GM19328 (cell line): ENCODE results near the gene CTPS2.
"Not testable (repeated sequence)": the region's sequence is repeated elsewhere in the genome, so short reads cannot be mapped to it uniquely, and the experiment has no call there.

Experiments used
- ATAC-seq: cut with Tn5 transposase; IDR thresholded peaks from one replicate; pipeline ENCODE4 v1.9.1; 2021; ENCODE audit warnings: mild to moderate bottlenecking, moderate library complexity; ENCODE audit not compliant: unreplicated experiment

CTPS2 gene

GRCh38 chrX:16658284-16658683 lies 54.2 kb downstream of the CTPS2 start:
- no peak for ATAC-seq

DNA sequence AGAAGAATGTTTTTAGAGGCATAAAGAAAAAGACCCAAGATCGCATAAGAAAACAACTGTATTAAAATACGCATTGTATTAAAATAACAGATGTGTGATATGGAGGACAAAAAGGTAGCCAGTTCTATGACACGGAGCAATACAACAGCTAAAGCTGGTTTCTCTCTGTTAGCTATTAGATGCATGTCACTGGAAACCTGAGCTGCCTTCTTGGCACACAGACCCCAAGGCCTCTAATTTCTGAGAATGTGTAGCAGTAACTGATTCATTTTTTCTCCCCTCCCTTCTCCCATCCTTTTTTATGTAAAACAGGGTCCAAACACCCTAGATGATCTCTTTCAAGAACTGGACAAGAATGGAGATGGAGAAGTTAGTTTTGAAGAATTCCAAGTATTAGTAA lies 58.4 kb downstream of the CTPS2 start:
- no peak for ATAC-seq

- ATAC-seq = no peak
Observed at GRCh38 chrX:16653424-16653823, 59.0 kb downstream of the CTPS2 start.

DNA sequence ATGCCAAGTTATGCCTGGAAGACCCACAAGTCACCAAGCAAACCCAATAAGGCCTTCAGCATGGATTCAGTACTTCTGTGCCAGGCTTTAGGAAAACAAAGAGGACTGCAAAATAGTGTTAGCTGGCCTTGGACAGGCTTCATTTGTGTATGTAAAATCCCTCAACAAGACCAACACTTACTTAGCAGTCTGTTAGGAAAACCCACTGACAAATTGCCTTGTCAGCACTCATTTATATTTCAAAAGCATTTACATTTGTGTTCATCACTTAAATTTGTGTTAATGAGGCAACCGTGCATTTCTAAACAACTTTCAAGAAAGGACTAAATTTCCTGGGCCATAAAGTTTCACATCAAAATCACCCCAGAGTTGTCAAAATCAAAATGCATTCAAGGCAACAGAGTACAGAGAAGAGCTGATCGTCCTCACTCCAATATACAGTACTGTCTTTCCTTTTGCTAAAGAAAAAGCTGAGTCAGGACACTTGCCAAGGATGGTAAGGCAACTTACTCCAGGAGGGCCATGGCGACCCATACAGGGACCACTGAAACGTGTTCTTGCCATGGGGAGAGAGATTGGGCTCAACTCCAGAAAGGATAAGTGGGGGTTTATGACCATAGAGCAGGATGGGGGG lies 61.0 kb downstream of the CTPS2 start:
- no peak for ATAC-seq

DNA sequence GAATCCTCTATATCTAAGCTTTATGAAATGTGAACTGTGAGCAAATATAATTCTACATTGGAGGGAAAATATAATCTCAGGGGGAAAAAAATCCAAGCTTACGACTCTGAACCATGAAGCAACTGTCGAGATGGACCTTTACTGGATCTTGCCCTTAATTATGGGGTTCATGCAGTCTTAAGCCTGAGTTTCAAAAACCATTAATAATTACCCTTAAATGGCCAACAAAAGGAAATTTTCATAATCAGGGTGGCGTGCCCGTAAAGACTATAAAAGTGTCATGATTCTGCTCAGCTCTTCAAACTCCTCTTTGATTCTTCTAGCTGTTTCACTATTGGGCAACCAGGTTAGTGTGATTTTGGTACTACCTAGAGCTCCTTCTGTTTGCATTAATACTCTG lies 62.6 kb downstream of the CTPS2 start, which contains the start of gene S100G:
Gene S100G, plus strand, starts transcription at position 301 of the 400 bp plus-strand sequence. CDS start 849 bp downstream, outside the sequence.
- ATAC-seq = no peak

DNA sequence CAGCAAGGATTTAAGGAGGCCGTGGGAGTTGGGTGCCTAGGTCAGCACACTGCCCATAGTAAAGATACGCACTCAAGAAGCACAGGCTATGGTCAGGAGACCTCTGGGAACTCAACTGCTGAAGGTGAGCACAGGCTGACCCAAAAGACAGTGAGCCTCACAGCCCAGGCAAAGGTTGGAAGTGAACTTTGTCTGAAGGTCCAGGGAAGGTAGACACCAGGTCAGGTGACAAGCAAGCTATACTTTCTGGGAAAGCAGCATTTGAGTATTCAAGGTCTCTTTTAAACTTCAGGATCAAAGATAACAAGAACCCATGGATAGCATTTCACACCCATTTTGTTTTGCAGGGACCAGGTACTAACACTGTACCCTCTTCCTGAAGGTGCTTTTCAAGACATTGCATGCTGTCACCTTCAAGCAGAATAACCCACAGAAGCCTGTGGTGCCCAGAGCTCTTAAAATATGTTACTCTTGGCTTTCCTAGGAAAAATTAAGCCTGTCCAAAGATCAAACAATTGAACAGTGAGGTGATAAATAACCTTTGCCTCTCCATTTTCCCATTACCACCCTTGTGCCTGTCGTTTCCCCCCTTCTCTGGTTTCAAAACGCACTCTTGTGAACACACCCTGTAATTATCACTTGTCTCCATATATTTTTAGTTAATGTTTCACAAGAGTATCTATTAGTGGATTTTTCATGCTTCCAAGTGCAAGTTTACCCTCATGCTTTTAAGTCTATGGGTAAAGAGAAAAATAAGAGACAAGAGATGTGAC lies 65.9 kb downstream of the CTPS2 start:
- no peak for ATAC-seq

DNA sequence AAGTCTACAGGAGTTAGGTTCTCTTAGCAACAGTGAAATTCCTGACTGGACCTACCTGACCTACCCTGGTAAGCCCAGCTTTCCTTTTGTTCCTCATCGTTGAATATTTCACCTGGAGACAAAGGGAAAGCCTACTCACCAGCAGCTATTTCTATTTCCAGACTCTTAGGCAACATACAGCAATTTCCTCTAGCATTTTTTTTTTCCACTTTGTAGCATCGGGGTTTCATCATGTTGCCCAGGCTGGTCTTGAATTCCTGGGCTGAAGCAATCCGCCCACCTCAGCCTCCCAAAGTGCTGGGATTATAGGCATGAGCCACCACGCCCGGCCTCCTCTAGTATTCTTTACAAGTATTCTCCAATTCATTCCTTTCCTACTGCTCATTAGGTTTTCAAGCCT lies 69.3 kb downstream of the CTPS2 start:
- ATAC-seq = no peak

GRCh38 chrX:16640823-16641222 lies 71.6 kb downstream of the CTPS2 start:
- no peak for ATAC-seq

GRCh38 chrX:16639966-16640365 lies 72.5 kb downstream of the CTPS2 start:
- ATAC-seq = no peak

DNA sequence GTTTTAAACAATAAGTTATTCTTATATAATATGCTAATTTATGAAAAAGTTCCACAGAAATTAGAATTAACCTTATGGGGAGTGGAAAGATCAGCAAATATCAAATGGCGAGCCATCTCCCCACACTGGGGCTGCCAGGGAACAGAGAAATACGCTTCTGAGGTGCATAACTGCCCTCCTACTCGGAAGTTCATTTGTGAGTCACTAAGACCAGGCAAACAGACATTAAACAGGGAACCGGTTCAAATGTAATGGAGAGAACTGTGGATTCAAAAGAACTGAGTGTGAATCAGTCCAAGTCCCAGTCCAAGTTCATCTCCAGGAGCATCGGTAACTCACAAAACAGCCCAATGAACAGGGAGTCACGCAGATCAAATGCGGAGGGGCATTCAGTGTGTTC lies 73.9 kb downstream of the CTPS2 start:
- ATAC-seq = no peak

DNA sequence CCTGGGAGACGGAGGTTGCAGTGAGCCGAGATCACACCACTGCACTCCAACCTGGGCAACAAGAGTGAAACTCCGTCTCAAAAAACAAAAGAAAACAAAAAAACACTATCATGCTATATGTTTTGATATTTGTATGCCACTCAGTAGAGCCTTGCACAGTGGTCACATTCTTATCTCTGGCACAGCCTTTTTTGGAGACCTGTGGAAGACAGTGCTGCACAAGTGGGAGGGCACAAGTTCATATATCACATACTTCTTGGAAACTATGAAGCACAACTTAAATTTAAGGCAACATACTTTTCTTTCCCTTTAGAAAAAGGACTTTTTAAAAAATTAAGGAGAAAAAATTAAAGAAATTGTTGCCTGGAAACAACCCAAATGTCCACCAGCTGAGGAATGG lies 76.9 kb downstream of the CTPS2 start:
- no peak for ATAC-seq

- ATAC-seq = no peak
Observed at GRCh38 chrX:16635040-16635439, 77.4 kb downstream of the CTPS2 start.

GRCh38 chrX:16633754-16634153 lies 78.7 kb downstream of the CTPS2 start:
- ATAC-seq = no peak

- ATAC-seq = no peak
Observed at GRCh38 chrX:16629909-16630308, 82.6 kb downstream of the CTPS2 start.

DNA sequence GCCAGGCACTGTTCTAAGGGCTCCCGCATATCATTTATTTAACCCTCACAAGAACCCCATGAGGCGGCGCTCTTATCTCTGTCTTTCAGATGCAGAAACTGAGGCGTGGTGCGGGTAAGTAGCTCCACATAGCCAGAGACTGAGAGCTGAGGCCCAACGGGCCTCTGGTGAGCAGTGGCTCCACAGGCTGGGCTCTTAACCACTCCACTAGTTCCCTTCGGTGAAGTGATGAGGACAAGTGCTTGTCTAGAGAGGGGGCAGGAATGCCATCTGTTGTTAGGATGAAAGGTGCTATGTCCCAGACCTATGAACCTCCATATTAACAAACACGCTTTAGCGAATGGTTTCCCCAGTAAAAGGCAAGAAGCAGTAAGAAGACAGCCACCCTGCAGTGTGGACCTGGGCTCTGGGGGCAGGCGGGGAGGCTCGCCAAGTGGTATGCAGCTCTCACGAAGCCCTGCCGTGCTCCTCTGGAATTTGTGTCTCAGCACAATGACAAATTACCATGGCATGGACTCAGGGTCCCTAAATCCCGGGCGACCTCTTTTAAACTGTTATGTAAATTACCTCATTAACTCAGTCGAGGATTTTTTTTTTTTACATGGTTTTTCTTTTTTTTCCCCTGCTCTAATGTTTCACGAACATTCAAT lies 83.4 kb downstream of the CTPS2 start:
- ATAC-seq = no peak

DNA sequence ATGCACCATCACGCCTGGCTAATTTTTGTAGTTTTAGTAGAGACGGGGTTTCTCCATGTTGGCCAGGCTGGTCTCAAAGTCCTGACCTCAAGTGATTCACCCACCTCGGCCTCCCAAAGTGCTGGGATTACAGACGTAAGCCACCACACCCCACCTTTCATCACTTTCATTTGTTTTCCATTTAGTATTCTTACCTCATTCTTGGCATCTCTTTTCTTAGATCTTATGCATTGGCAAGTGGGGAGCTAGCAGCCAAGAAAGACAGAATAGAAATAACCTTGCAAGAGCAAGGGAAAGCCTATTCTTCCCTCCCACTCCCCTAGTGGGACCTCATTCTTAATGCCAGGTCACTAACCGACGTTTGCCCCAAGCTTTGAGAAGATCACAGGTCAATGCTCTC lies 84.0 kb downstream of the CTPS2 start:
- not testable (repeated sequence) for ATAC-seq

- no peak for ATAC-seq
Observed at GRCh38 chrX:16619024-16619423, 93.4 kb downstream of the CTPS2 start.

GRCh38 chrX:16618422-16618821 lies 94.0 kb downstream of the CTPS2 start:
- ATAC-seq = no peak

- ATAC-seq = no peak
Observed at GRCh38 chrX:16617382-16617781, 95.1 kb downstream of the CTPS2 start.

GRCh38 chrX:16612257-16612897 lies 100.1 kb downstream of the CTPS2 start:
- no peak for ATAC-seq

GRCh38 chrX:16610654-16611053 lies 101.8 kb downstream of the CTPS2 start:
- not testable (repeated sequence) for ATAC-seq
